IgD-negative memory B cell (primary cell): Measurements from ENCODE around the gene ABCA1. TPM values are rescaled to one million over a fixed set of nuclear protein-coding genes. Genes with fewer than 3 reads are reported as not detected.
A peak's percentile ranks its signal among the peaks of the same experiment; 100 is the strongest.
"Not testable (repeated sequence)": the region's sequence is repeated elsewhere in the genome, so short reads cannot be mapped to it uniquely, and the experiment has no call there.

Source experiments
- H3K27ac Mint-ChIP-seq, 3 donors: one replicate each; pipeline ENCODE4 v1.8.0; 2020 to 2022; ENCODE audit warnings: mild to moderate bottlenecking in 3 of 3, mixed read lengths in 3 of 3, moderate library complexity in 1 of 3
- H3K27me3 Mint-ChIP-seq: one replicate; pipeline ENCODE4 v1.8.0; 2021; ENCODE audit warnings: mixed read lengths
- H3K36me3 Mint-ChIP-seq: one replicate; pipeline ENCODE4 v1.8.0; 2020; ENCODE audit warnings: mild to moderate bottlenecking, mixed read lengths
- H3K4me1 Mint-ChIP-seq, 3 donors: one replicate each; pipeline ENCODE4 v1.8.0; 2020 to 2022; ENCODE audit warnings: mixed read lengths in 3 of 3, mild to moderate bottlenecking in 1 of 3
- H3K4me3 Mint-ChIP-seq, 4 donors: one replicate each; pipeline ENCODE4 v1.8.0; 2020 to 2022; ENCODE audit warnings: mild to moderate bottlenecking in 4 of 4, mixed read lengths in 4 of 4, moderate library complexity in 3 of 4
- H3K9me3 Mint-ChIP-seq, 3 donors: one replicate each; pipeline ENCODE4 v1.8.0; 2020 to 2021; ENCODE audit warnings: mixed read lengths in 3 of 3, mild to moderate bottlenecking in 1 of 3
- polyA plus RNA-seq: library from polyadenylated mRNA; unstranded; fragments of 300-500 nt; fragmentation: Illumina TruSeq; gene quantifications from one replicate; pipeline ENCODE4 v1.2.3, GENCODE V29; 2021

The ABCA1 gene
- polyA plus RNA-seq, 1 donor from 2014 or later, result 1.3 TPM

DNA sequence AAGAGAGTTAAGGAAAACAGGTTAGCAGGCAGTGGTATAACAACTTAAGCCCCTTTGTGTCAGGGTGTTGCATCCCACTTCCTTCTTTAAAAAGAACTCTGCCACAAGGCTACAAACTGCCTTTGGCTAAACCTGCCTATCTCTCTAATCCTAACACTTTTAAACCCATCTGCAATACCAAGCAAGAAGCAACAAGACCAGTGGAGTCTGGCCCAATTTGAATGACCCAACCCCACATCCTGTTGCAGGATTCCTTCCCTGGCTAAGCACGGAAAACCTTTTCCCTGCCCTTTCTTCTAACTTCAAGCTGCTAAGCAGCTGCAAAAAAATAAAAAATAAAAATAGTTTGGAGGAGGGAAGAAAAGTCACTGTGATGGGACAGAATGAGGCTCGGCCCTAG is 27.1 kb downstream of the ABCA1 start:
- Mint-ChIP-seq H3K4me3 (no peak overlapping the region), H3K9me3 (no peaks in the 10 kb centered on the region)

DNA sequence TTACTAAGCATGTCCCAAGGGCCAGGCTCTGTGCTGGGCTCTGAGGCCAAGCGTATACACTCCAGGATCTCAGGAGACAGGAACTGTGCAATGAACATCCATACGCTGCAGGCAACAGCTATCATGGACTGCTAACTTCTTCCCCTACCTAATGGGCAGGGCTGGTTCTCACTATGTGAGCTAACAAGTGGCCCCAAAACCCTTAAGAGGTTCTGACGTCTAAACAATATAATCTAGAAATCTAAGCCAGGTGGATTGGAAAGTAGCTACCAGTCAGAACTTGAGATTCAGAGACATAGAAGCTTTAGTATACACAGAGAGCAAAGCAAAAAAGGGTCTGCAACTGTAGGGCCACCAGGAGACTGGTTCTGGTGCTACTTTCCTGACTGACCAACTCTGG is 27.6 kb downstream of the ABCA1 start:
- H3K4me1 Mint-ChIP-seq, result peaks cover 1 to 8% (median 3%) of the 10 kb centered on the region in 3 donors
- H3K9me3 Mint-ChIP-seq, result no peaks in the 10 kb centered on the region
- peaks cover 2% of the 10 kb centered on the region for H3K36me3 Mint-ChIP-seq
- peak overlapping the region in 1 of 4 donors; percentile 12 for H3K4me3 Mint-ChIP-seq
- H3K27me3 Mint-ChIP-seq, result no peaks in the 10 kb centered on the region
- H3K27ac Mint-ChIP-seq, result no peak overlapping the region

More for the DNA sequence above, 27.1 kb downstream of the ABCA1 start:
- peaks cover 1 to 13% (median 3%) of the 10 kb centered on the region in 3 donors for H3K4me1 Mint-ChIP-seq
- peaks cover 2% of the 10 kb centered on the region for H3K36me3 Mint-ChIP-seq
- H3K27me3 Mint-ChIP-seq, result no peaks in the 10 kb centered on the region
- H3K27ac Mint-ChIP-seq, result no peak overlapping the region

DNA sequence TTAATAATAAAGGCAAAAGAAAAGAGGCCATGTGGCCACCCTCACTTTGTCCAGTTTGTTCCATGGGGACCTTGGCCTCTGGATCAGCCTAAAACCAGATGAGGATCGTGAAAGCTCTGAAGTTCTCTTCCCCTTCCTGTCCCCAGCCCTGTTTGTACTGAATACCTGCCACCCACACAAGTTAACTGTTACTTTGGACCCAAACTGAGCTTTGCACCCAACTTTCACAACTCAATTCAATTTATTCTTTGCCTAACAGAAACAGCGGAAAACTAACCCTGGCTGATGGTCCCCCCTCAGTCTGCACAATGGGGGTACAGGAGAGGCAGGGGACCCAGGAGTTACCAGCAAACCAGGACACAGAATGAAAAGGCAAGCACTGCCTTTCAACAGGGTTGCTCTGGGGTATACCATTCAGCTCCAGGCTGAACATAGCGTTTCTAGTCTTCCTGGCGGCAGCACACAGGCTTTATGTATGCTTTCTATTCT is 28.2 kb downstream of the ABCA1 start:
- peaks cover 2% of the 10 kb centered on the region for H3K36me3 Mint-ChIP-seq
- no peaks in the 10 kb centered on the region for H3K27me3 Mint-ChIP-seq
- no peaks in the 10 kb centered on the region for H3K9me3 Mint-ChIP-seq
- H3K27ac Mint-ChIP-seq, result no peak overlapping the region
- no peak overlapping the region for H3K4me3 Mint-ChIP-seq
- peaks cover 3 to 6% (median 3%) of the 10 kb centered on the region in 3 donors for H3K4me1 Mint-ChIP-seq

DNA sequence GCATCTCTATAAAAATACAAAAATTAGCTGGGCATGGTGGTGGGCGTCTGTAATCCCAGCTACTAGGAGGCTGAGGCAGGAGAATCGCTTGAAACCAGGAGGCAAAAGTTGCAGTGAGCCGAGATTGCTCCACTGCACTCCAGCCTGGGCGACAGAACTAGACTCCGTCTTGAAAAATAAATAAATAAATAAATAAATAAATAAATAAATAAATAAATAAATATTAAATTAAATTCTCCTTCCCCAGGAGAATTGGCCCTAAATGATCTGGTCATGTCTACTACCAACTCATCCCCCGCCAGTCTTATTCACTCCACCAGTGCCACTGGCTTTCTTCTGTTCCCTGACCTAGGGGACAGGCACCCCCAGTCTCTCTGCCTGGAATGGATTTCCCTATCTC is 29.6 kb downstream of the ABCA1 start:
- H3K4me3 Mint-ChIP-seq, H3K27me3 Mint-ChIP-seq, H3K4me1 Mint-ChIP-seq, H3K27ac Mint-ChIP-seq, H3K36me3 Mint-ChIP-seq, H3K9me3 Mint-ChIP-seq: not testable (repeated sequence)

DNA sequence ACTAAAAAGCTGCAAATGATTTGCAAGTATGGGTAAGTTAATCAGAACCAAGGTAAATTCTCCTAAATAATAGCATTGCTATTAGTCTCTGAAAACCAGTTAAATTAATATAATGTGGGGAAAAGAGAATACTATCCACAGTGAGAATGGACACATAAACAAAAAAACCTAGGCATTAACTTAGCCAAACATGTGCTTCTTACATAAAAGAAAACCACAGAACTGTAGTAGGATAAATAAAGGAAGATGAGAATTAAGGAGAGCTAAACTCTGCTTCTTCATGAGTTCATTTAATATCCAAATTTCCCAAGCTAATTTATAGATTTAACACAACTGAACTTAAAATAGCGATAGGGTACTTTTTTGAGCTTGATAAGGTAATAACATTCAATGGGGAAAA is 31.8 kb downstream of the ABCA1 start:
- Mint-ChIP-seq H3K36me3 (no peaks in the 10 kb centered on the region), H3K27ac (no peak overlapping the region), H3K27me3 (peaks cover 2% of the 10 kb centered on the region), H3K4me3 (no peak overlapping the region), H3K9me3 (no peaks in the 10 kb centered on the region), H3K4me1 (peaks cover 2 to 6% (median 3%) of the 10 kb centered on the region in 3 donors)

DNA sequence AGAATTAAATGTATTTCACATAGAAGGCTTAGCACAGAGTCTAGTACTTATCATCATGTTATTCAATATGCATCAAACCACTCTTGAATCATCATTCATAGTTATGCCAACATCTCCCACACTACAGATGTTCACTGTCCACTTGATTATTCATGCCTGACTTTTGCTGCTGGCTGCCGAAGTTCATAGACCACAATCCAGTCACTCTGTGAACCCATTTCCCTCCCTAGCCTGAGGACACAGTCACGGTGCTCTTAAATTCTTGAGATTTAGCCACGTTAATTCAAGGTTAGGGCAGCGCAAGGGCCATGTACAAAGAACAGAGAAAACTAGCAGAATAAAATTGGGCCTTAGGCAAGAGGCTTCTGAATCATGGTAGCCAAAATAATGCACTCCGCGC is 32.4 kb downstream of the ABCA1 start:
- H3K27me3 Mint-ChIP-seq, result peaks cover 2% of the 10 kb centered on the region
- H3K4me1 Mint-ChIP-seq, result peaks cover 2 to 6% (median 3%) of the 10 kb centered on the region in 3 donors
- peaks cover 2% of the 10 kb centered on the region for H3K36me3 Mint-ChIP-seq
- H3K27ac Mint-ChIP-seq, result no peak overlapping the region
- no peaks in the 10 kb centered on the region for H3K9me3 Mint-ChIP-seq
- no peak overlapping the region for H3K4me3 Mint-ChIP-seq

DNA sequence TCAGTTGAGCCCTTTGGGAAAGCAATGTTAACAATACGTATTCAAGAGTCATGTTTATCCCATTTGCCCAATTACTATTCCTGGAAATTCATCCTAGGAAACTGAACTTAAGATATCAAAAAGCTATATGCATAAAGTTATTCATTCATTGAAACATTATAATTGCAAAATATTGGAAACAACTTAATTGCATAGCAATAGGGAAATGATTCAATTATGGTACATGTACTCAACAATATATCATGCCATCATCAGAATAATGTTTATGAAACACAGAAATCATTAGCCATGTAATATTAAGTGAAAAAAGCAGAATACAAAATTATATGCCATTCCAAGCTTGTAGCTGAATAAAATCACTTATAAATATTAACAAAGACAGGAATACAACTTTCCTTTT is 35.3 kb downstream of the ABCA1 start:
- Mint-ChIP-seq H3K27ac (no peak overlapping the region), H3K36me3 (peaks cover 2% of the 10 kb centered on the region), H3K9me3 (no peaks in the 10 kb centered on the region), H3K4me1 (peaks cover 0 to 2% (median 0%) of the 10 kb centered on the region in 3 donors), H3K27me3 (peaks cover 2% of the 10 kb centered on the region), H3K4me3 (no peak overlapping the region)

DNA sequence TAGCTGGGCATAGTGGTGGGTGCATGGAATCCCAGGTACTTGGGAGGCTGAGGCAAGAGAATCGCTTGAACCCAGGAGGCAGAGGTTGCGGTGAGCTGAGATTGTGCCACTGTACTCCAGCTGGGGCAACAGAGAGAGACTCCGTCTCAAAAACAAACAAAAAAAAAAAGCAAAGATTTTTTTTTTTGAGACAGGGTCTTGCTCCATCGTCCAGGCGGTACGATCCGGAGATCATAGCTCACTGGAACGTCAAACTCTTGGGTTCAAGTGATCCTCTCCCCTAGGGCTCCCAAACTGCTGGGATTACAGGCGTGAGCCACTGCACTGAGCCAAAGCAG is 37.6 kb downstream of the ABCA1 start:
- Mint-ChIP-seq H3K4me1 (peaks cover 0 to 2% (median 0%) of the 10 kb centered on the region in 3 donors), H3K36me3 (peaks cover 3% of the 10 kb centered on the region), H3K27ac (no peak overlapping the region)

DNA sequence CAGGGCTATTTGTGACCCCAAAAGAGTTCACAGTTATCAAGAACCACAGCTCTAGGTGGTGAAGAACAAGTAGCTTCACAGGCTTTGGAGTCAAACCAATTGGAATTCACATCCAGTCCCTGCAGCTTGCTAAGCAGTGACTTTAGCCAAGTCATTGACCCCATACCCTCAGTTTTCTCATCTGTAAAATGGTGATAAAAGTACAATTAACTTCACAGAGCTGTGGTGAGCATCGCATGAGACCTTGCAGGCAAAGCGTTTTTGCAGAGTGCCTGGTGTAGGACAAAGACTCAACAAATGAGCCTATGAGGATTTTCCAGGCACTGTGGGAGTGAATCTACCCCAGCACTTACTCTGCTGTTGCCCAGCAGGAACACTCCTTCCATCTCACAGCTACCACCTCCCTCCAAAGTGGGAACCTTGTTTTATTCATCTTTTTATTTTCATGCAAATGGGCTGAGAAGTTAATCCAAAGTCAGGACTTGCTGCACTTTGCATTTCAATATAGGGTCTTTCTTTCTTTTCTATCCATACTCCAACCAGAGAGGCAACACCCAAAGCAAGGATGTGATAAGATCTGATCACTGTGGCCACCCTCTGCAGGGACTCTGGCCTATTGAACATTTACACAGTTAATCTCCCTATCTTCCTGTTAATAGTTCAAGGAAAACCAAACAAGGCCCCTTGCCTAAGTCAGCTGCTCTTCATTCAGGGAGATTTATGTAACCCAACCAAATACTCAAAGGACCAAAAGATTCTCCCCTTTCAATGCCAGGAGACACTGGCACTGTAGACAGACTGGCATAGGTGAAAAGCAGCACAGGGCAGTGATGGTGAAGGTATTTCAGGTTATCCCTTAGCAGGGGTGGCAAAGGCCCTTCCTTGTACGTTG is 41.9 kb downstream of the ABCA1 start:
- Mint-ChIP-seq H3K4me1 (no peaks in the 10 kb centered on the region), H3K27ac (no peak overlapping the region), H3K4me3 (no peak overlapping the region), H3K27me3 (no peaks in the 10 kb centered on the region), H3K9me3 (no peaks in the 10 kb centered on the region), H3K36me3 (peaks cover 5% of the 10 kb centered on the region)

More for the DNA sequence above, 37.6 kb downstream of the ABCA1 start:
- H3K4me3 Mint-ChIP-seq, result no peak overlapping the region
- H3K9me3 Mint-ChIP-seq, result no peaks in the 10 kb centered on the region
- H3K27me3 Mint-ChIP-seq, result peaks cover 2% of the 10 kb centered on the region

DNA sequence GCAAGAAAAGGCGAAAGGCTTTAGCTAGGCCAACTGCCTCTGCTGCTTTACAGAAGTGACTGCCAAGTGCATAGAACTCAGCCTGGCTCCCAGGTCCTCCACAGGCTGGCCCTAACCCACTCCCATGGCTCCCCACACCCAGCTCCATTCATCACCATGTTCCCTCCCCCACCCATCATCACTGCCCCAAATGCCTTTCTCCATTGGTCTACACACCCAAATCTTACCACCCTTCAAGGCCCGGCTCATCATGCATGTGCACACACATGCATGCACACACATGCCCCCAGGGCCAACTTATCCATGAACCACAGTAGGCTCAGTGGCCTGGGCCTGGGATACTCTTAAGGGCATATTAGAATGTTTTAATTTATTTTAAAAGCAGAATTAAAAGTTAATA is 44.8 kb downstream of the ABCA1 start:
- no peak overlapping the region for H3K4me3 Mint-ChIP-seq
- H3K9me3 Mint-ChIP-seq, result no peaks in the 10 kb centered on the region
- peaks cover 3% of the 10 kb centered on the region for H3K36me3 Mint-ChIP-seq
- no peak overlapping the region for H3K27ac Mint-ChIP-seq
- H3K4me1 Mint-ChIP-seq, result no peaks in the 10 kb centered on the region
- no peaks in the 10 kb centered on the region for H3K27me3 Mint-ChIP-seq

DNA sequence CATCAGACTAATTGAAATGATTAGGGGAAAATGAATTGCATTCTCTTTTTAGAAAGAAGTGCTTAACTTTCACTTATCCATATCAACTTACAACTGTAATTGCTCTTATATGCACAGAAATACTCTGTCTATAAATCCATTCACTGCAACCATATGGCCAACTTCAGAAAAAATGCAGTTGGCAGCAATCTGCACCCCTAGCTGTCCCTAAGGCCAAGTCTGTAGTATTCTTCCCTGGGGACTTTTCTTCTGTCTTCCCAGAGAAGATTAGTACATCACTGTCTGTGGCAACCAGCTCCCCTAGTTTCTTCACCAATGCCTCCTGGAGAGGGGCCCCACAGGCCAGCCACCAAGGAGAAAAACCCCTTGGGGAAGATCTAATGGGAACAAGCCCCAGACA is 45.4 kb downstream of the ABCA1 start:
- H3K36me3 Mint-ChIP-seq, result peaks cover 3% of the 10 kb centered on the region
- H3K4me1 Mint-ChIP-seq, result no peaks in the 10 kb centered on the region
- H3K9me3 Mint-ChIP-seq, result no peaks in the 10 kb centered on the region
- peak overlapping the region in 1 of 3 donors; percentile 27 for H3K27ac Mint-ChIP-seq
- H3K4me3 Mint-ChIP-seq, result no peak overlapping the region
- no peaks in the 10 kb centered on the region for H3K27me3 Mint-ChIP-seq

DNA sequence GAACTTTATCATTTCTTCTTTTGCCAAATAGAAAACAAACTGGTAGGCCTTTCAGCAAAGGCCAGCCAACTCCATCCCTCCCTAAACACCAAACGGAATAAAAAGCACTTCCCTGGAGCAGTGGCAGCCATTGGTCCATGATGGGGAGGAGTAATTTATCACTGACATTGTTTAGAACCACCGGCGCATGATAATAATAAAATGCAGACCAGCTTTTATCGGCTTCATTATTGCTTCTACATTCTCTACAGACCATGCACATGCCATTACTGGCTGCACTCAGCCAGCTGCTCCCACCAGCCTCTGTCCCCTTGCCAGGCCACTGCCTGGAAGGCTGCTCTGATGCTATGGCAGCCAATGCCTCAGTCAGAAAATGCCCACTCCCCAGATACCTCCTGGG is 45.9 kb downstream of the ABCA1 start:
- Mint-ChIP-seq H3K27me3 (no peaks in the 10 kb centered on the region), H3K9me3 (no peaks in the 10 kb centered on the region), H3K27ac (peak overlapping the region in 1 of 3 donors; percentile 27), H3K36me3 (peaks cover 3% of the 10 kb centered on the region), H3K4me3 (no peak overlapping the region), H3K4me1 (no peaks in the 10 kb centered on the region)

DNA sequence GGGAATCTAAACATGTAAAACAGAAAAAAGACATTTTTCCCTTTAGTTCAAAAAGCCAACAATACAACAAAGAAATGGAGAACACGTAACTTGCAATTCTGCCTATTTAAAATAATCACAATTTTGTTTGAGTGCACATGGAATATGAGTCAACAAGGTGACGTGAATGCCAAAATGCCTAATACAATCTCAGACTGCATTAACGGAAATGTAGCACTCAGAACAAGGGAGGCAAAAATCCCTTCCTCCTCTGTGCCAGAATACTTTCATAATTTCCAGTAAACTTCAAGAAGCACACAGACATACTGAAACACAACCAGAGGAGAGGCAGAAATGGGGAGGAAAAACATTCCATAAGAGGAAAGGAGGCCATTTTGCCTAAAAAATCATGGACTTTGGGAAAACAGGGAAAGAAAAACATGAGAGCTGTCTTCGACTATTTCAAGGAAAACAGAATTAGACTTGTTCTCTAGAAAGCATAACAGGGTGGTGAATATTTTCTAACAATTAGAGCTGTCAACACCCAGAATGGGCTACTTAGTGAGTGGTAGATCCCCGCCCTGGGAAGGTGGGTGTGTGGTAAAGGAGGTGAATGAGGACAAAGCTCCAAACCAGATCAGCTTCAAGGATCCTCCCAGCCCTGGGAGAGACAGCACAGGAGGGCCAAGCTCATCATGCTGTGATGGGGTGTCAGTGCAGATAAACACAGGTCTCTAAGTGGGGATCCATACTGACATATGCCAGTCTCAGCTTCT is 48.2 kb downstream of the ABCA1 start:
- Mint-ChIP-seq H3K4me3 (no peak overlapping the region), H3K27ac (no peak overlapping the region), H3K27me3 (no peaks in the 10 kb centered on the region), H3K36me3 (peaks cover 10% of the 10 kb centered on the region), H3K4me1 (no peaks in the 10 kb centered on the region), H3K9me3 (no peaks in the 10 kb centered on the region)

DNA sequence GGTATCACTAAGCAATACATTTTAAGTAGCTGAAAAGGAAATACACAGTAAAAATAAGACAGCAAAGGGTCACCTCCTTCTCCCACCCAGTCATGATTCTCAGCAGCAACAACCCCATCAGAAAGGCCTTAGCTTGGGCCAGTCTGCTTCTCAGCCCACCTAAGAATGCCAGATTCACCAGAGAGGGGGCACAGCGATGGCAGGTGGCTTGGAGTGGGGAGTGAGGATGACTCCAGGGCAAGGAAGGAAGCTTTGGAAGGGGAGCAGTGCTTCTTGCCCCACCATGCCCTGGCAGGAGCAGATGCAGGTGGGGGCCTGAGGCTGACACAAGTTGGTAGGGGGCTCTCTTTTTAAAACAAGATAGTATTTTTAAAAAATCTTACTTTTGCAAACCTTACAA is 51.4 kb downstream of the ABCA1 start:
- H3K36me3 Mint-ChIP-seq, result peaks cover 9% of the 10 kb centered on the region
- no peak overlapping the region for H3K4me3 Mint-ChIP-seq

DNA sequence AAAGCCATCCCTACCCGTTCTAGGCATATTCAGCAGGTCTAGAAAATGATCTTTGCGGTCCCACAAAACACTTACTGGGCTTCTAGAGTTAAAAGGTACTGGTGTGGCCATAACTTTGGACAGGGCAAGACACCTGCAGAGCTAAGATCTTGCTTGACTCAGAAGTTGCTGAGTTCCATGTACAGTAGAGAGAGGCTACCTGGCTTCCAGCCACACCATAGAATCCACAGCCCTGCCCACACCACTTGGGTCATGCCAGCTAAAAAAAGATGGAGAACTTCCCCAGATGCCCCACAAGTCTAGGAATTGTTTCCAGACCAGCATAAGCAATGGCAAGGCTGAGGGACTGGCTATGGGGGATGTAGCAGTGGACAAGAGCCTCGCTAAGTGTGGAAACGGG is 52.1 kb downstream of the ABCA1 start:
- peaks cover 0 to 5% (median 0%) of the 10 kb centered on the region in 3 donors for H3K4me1 Mint-ChIP-seq
- peaks cover 9% of the 10 kb centered on the region for H3K36me3 Mint-ChIP-seq
- H3K27ac Mint-ChIP-seq, result no peak overlapping the region
- H3K9me3 Mint-ChIP-seq, result no peaks in the 10 kb centered on the region
- peak overlapping the region in 1 of 4 donors; percentile 43 for H3K4me3 Mint-ChIP-seq
- H3K27me3 Mint-ChIP-seq, result no peaks in the 10 kb centered on the region

More for the DNA sequence above, 51.4 kb downstream of the ABCA1 start:
- no peak overlapping the region for H3K27ac Mint-ChIP-seq
- peaks cover 0 to under 1% (median 0%) of the 10 kb centered on the region in 3 donors for H3K4me1 Mint-ChIP-seq
- no peaks in the 10 kb centered on the region for H3K27me3 Mint-ChIP-seq
- no peaks in the 10 kb centered on the region for H3K9me3 Mint-ChIP-seq
